ENCODE results near the gene SEPSECS.

DNA sequence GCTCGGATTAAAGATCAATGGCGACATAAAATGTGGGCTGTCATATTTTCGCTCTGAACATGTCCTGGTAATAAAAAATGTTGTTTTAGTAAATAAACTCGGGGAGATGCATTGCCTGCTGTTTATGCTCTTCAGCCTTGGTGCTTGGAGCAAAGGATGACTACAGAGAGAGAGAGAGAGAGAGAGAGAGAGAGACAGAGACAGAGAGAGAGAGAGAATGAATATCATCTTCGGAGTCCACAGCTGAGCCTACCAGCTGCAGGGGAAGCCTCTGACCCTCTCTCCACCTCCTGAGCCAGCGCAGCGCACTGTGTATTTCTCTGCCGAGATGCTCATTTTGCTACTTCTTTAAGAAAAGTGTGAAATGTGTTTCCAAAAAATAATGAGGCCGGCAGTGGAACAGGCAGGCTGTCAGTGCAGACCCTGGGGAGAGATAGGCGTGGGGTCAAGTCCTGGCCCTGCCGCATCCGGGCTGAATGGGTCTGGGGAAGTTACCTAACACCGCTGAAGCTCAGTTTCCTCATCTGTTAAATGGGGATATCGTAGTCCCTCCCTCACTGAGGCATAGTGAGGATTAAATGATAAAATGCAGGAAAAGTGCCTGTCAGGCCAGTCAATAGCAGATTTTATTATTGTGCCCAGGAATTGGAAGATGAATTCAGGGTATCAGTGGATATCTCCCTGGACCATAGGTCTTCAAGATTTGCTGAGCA, 71.0 kb downstream of the SEPSECS start:
- TF ChIP-seq CTCF (conservative IDR thresholded peaks at IDR 0.05) (no peak), ZFX (IDR thresholded peaks at IDR 0.05) (no peak)
